Measurements from ENCODE around the gene IQSEC1.
A peak's percentile ranks its signal among the peaks of the same experiment; 100 is the strongest.

IQSEC1 gene

DNA sequence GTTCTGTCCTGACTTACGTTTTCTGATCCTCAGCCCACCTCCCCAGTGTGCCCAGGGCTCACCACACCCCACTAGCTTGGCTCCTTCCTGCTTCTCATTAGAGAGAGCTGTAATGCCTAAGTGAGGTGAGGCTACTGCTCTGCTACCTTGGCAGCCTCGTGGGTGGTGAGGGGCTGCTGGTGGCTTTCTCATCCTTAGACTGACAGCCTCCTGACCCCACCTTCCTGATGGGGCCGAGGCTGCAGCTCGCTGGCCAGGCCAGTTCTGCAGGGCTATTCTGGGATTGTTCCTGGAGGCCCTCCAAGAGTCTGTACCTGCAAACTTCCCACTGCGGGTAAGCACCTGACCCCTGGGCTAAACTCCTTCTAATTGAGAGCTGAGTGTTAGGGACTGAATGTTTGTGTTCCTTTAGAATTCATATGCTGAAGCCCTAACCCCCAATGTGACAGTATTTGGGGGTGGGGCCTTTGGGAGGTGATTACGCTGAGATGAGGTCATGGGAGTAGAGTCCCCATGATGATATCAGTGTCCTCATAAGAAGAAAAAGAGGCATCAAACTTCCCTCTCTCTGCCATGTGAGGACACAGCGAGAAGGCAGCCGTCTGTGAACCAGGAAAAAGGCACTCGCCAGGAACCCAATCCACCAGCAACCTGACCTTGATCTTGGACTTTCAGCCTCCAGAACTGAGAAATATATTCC is 38.1 kb upstream of the IQSEC1 start:
- Histone ChIP-seq H3K27me3 (ENCODE audit: control insufficient read depth, insufficient read depth, low read length) (no peaks in the 10 kb centered on the region), H3K36me3 (ENCODE audit: control insufficient read depth, insufficient read depth, low read length) (no peaks in the 10 kb centered on the region), H2AFZ (peak overlapping the region; percentile 76), H3K4me2 (ENCODE audit: low read length) (peak overlapping the region; percentile 40), H3K9me3 (ENCODE audit: control insufficient read depth, low read length) (no peaks in the 10 kb centered on the region), H3K9ac (no peak overlapping the region), H3K4me3 (ENCODE audit: low read depth, low read length) (peak overlapping the region; percentile 5), H3K79me2 (no peaks in the 10 kb centered on the region), H3K4me1 (peaks cover 9% of the 10 kb centered on the region), H3K27ac (peak overlapping the region; percentile 13)
- TF ChIP-seq, protein P1, sequence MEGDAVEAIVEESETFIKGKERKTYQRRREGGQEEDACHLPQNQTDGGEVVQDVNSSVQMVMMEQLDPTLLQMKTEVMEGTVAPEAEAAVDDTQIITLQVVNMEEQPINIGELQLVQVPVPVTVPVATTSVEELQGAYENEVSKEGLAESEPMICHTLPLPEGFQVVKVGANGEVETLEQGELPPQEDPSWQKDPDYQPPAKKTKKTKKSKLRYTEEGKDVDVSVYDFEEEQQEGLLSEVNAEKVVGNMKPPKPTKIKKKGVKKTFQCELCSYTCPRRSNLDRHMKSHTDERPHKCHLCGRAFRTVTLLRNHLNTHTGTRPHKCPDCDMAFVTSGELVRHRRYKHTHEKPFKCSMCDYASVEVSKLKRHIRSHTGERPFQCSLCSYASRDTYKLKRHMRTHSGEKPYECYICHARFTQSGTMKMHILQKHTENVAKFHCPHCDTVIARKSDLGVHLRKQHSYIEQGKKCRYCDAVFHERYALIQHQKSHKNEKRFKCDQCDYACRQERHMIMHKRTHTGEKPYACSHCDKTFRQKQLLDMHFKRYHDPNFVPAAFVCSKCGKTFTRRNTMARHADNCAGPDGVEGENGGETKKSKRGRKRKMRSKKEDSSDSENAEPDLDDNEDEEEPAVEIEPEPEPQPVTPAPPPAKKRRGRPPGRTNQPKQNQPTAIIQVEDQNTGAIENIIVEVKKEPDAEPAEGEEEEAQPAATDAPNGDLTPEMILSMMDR (IDR thresholded peaks at IDR 0.05), result no peak

DNA sequence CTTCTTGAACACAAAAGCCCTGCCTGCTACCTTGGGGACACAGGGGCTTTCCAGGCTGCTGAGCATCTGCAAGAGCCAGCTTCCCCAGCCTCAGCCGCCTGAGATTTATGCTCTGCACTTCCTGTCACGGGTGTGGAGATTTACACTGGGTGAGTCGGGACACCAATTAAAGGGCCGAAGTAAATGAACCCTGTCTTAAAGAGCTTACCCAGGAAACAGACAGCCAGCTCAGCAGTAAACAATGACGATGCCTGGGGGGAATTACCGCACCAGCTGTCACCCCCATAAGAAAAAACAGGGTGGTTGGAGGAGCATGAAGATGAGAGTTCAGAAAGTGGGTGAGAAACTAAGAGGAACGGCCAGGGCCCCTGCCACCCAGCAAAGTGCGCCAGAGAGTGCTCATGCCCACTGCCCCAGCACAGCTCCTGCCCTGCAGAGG is 37.5 kb upstream of the IQSEC1 start:
- TF ChIP-seq, protein P1 (IDR thresholded peaks at IDR 0.05), result no peak
- no peaks in the 10 kb centered on the region for H3K9me3 ChIP-seq (ENCODE audit: control insufficient read depth, low read length)
- H3K27me3 ChIP-seq (ENCODE audit: control insufficient read depth, insufficient read depth, low read length), result no peaks in the 10 kb centered on the region
- H3K36me3 ChIP-seq (ENCODE audit: control insufficient read depth, insufficient read depth, low read length), result no peaks in the 10 kb centered on the region
- H3K4me2 ChIP-seq (ENCODE audit: low read length), result peak overlapping the region; percentile 40
- peak overlapping the region; percentile 13 for H3K27ac ChIP-seq
- H3K9ac ChIP-seq, result no peak overlapping the region
- H2AFZ ChIP-seq, result peak overlapping the region; percentile 76
- H3K4me3 ChIP-seq (ENCODE audit: low read depth, low read length), result peak overlapping the region; percentile 5
- H3K4me1 ChIP-seq, result peaks cover 9% of the 10 kb centered on the region
- no peaks in the 10 kb centered on the region for H3K79me2 ChIP-seq

DNA sequence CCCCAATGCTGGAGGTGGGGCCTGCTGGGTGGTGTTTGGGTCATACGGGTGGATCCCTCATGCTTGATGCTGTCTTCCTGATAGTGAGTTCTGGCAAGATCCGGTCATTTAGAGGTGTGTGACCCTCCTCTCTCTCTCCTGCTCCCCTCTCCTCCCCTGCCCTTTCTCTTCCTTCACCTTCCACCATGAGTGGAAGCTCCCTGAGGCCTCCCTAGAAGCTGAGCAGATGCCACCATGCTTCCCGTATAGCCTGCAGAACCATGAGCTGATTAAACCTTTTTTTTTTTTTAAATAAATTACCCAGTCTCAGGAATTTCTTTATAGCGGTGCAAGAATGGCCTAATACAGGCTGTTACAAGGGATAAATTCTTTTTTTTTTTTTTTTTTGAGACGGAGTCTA is 36.3 kb upstream of the IQSEC1 start:
- Histone ChIP-seq H3K27me3 (ENCODE audit: control insufficient read depth, insufficient read depth, low read length) (no peaks in the 10 kb centered on the region), H3K4me3 (ENCODE audit: low read depth, low read length) (no peak overlapping the region), H3K9me3 (ENCODE audit: control insufficient read depth, low read length) (no peaks in the 10 kb centered on the region), H3K27ac (no peak overlapping the region), H2AFZ (no peak overlapping the region), H3K4me1 (peaks cover 9% of the 10 kb centered on the region), H3K9ac (no peak overlapping the region), H3K36me3 (ENCODE audit: control insufficient read depth, insufficient read depth, low read length) (no peaks in the 10 kb centered on the region), H3K4me2 (ENCODE audit: low read length) (no peak overlapping the region), H3K79me2 (no peaks in the 10 kb centered on the region)
- TF ChIP-seq, protein P1 (IDR thresholded peaks at IDR 0.05), result no peak

DNA sequence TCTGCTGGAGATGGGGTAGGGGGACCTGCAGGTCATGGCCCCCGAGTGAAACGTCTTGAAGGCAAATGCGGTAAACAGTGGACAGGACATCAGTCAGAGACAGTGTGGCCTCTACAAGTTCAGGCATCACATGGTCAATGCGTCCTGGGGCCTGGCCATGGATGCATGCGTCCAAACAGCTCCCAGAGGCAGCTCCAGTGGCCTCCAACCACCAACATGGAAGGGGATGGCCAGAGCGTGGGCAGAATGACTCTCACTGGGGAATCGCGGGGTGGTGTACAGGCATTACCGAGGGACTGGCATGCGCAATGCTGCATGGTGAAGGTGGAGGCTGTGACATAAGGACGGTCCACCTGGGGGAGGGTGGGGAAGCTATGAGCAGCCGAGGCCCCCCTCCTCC is 35.6 kb upstream of the IQSEC1 start:
- H3K27me3 ChIP-seq (ENCODE audit: control insufficient read depth, insufficient read depth, low read length), result no peaks in the 10 kb centered on the region
- H3K9ac ChIP-seq, result no peak overlapping the region
- H3K36me3 ChIP-seq (ENCODE audit: control insufficient read depth, insufficient read depth, low read length), result no peaks in the 10 kb centered on the region
- no peaks in the 10 kb centered on the region for H3K9me3 ChIP-seq (ENCODE audit: control insufficient read depth, low read length)
- H2AFZ ChIP-seq, result no peak overlapping the region
- peaks cover 9% of the 10 kb centered on the region for H3K4me1 ChIP-seq
- H3K27ac ChIP-seq, result no peak overlapping the region
- H3K4me3 ChIP-seq (ENCODE audit: low read depth, low read length), result no peak overlapping the region
- no peak overlapping the region for H3K4me2 ChIP-seq (ENCODE audit: low read length)
- no peaks in the 10 kb centered on the region for H3K79me2 ChIP-seq
- TF ChIP-seq, protein P1 (IDR thresholded peaks at IDR 0.05), result no peak

DNA sequence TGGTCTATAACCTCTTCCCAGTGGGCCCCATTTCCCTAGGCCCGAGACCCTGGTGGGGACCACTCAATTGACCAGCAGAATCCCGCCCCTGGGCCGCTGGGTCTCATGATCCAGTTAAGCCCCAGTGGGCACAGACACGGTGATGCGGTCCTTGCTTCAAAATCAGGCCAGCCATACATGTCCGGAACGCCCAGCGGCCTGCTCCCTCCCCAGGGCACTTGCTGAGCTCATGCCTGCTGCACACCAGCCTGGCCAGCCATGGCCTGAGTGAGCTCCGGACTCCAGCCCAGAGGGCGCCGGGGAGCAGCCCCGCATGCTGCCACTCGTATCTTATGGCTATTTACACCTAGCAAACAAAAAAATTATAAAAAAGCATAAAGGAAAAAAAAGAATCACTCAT is 34.4 kb upstream of the IQSEC1 start:
- Histone ChIP-seq H3K4me2 (ENCODE audit: low read length) (no peak overlapping the region), H3K27ac (no peak overlapping the region), H3K4me3 (ENCODE audit: low read depth, low read length) (no peak overlapping the region), H3K4me1 (peaks cover 9% of the 10 kb centered on the region), H3K9me3 (ENCODE audit: control insufficient read depth, low read length) (no peaks in the 10 kb centered on the region), H3K27me3 (ENCODE audit: control insufficient read depth, insufficient read depth, low read length) (no peaks in the 10 kb centered on the region), H3K36me3 (ENCODE audit: control insufficient read depth, insufficient read depth, low read length) (no peaks in the 10 kb centered on the region), H2AFZ (no peak overlapping the region), H3K9ac (no peak overlapping the region), H3K79me2 (no peaks in the 10 kb centered on the region)
- TF ChIP-seq, protein P1 (IDR thresholded peaks at IDR 0.05), result no peak

Data from parathyroid adenoma (tissue), 2 donors.